CD14-positive monocyte (primary cell): ENCODE results near the gene PICK1. TPM values are rescaled to one million over a fixed set of nuclear protein-coding genes. Genes with fewer than 3 reads are reported as not detected.

Source experiments
- DNase-seq, 3 donors: peaks; one replicate each; pipeline ENCODE4 v3.0.0-alpha.2; 2011 to 2022
- H2AFZ ChIP-seq: 2 replicates; pipeline ENCODE4 v1.6.0; 2012; ENCODE audit warnings: mild to moderate bottlenecking, low read depth, low read length, inconsistent platforms; ENCODE audit not compliant: insufficient read depth, poor library complexity, severe bottlenecking
- H3K27ac ChIP-seq, 2 donors: 1 replicate in 1 of 2; 2 replicates in 1 of 2; pipeline ENCODE4 v1.5.1; 2012 to 2013; ENCODE audit warnings: low read length in 2 of 2, control low read depth in 1 of 2, inconsistent platforms in 1 of 2, low read depth in 1 of 2, mild to moderate bottlenecking in 1 of 2
- H3K27me3 ChIP-seq, 2 donors: one replicate each; pipeline versions ENCODE4 v1.6.0 to v1.6.1; 2011 to 2013; ENCODE audit warnings: low read length in 2 of 2; ENCODE audit not compliant: control insufficient read depth in 2 of 2, insufficient read depth in 2 of 2
- H3K36me3 ChIP-seq, 2 donors: replicated peaks in 1 of 2; 1 replicate in 1 of 2; 2 replicates in 1 of 2; pipeline versions ENCODE4 v1.5.1 to v1.6.1; 2012 to 2013; ENCODE audit warnings: low read length in 2 of 2, control low read depth in 1 of 2, inconsistent platforms in 1 of 2, mild to moderate bottlenecking in 1 of 2; ENCODE audit not compliant: insufficient read depth in 2 of 2, control insufficient read depth in 1 of 2
- H3K4me1 ChIP-seq, 2 donors: 1 replicate in 1 of 2; 2 replicates in 1 of 2; pipeline versions ENCODE4 v1.5.1 to v1.6.1; 2012 to 2013; ENCODE audit warnings: low read length in 2 of 2, control low read depth in 1 of 2, inconsistent platforms in 1 of 2, mild to moderate bottlenecking in 1 of 2, moderate library complexity in 1 of 2; ENCODE audit not compliant: insufficient read depth in 2 of 2, control insufficient read depth in 1 of 2
- H3K4me2 ChIP-seq: replicated peaks from 2 replicates; pipeline ENCODE3; 2012; ENCODE audit warnings: low read length, moderate library complexity, mild to moderate bottlenecking; ENCODE audit not compliant: poor library complexity, severe bottlenecking; ENCODE audit errors: extremely low read depth
- H3K4me3 ChIP-seq, 3 experiments: fragments of 200-600 bp in 1 of 3; sonication (generic) in 1 of 3; replicated peaks in 1 of 3; 1 replicate in 2 of 3; 2 replicates in 1 of 3; pipeline ENCODE4 v1.5.1; 2011 to 2013; ENCODE audit warnings: low read length in 3 of 3, mild to moderate bottlenecking in 3 of 3, control low read depth in 2 of 3, low read depth in 2 of 3, inconsistent platforms in 1 of 3, moderate library complexity in 1 of 3
- H3K79me2 ChIP-seq: 2 replicates; pipeline ENCODE4 v1.6.0; 2012; ENCODE audit warnings: mild to moderate bottlenecking, control low read depth, inconsistent platforms, low read length, moderate library complexity; ENCODE audit not compliant: insufficient read depth
- H3K9ac ChIP-seq: 2 replicates; pipeline ENCODE4 v1.6.0; 2017; ENCODE audit warnings: low read length, mild to moderate bottlenecking; ENCODE audit not compliant: insufficient read depth, poor library complexity, severe bottlenecking
- H3K9me3 ChIP-seq, 2 donors: replicated peaks in 1 of 2; 1 replicate in 1 of 2; 2 replicates in 1 of 2; pipeline versions ENCODE4 v1.5.1 to v1.6.1; 2012 to 2013; ENCODE audit warnings: low read length in 2 of 2, control low read depth in 1 of 2; ENCODE audit not compliant: control insufficient read depth in 1 of 2, insufficient read depth in 1 of 2
- H4K20me1 ChIP-seq: 2 replicates; pipeline ENCODE4 v1.6.0; 2012; ENCODE audit warnings: mild to moderate bottlenecking, low read length, control low read depth, moderate library complexity; ENCODE audit not compliant: insufficient read depth
- H3K27ac Mint-ChIP-seq, 7 donors: one replicate each; pipeline ENCODE4 v1.8.0; 2020; ENCODE audit warnings: mild to moderate bottlenecking in 7 of 7, mixed read lengths in 7 of 7, moderate library complexity in 6 of 7, inconsistent platforms in 2 of 7
- H3K27me3 Mint-ChIP-seq, 3 donors: one replicate each; pipeline ENCODE4 v1.8.0; 2021 to 2022; ENCODE audit warnings: low read depth in 3 of 3, mild to moderate bottlenecking in 3 of 3, mixed read lengths in 3 of 3, moderate library complexity in 3 of 3, inconsistent platforms in 1 of 3
- H3K36me3 Mint-ChIP-seq, 2 donors: one replicate each; pipeline ENCODE4 v1.8.0; 2020; ENCODE audit warnings: mixed read lengths in 2 of 2, inconsistent platforms in 1 of 2, mild to moderate bottlenecking in 1 of 2
- H3K4me1 Mint-ChIP-seq: one replicate; pipeline ENCODE4 v1.8.0; 2020; ENCODE audit warnings: mild to moderate bottlenecking, mixed read lengths
- H3K4me3 Mint-ChIP-seq, 2 donors: one replicate each; pipeline ENCODE4 v1.8.0; 2020; ENCODE audit warnings: mild to moderate bottlenecking in 2 of 2, mixed read lengths in 2 of 2, moderate library complexity in 1 of 2
- H3K9me3 Mint-ChIP-seq, 7 donors: one replicate each; pipeline ENCODE4 v1.8.0; 2020 to 2022; ENCODE audit warnings: mixed read lengths in 7 of 7, mild to moderate bottlenecking in 6 of 7, moderate library complexity in 6 of 7, inconsistent platforms in 2 of 7
- WGBS: methylation state at CpG from one replicate; pipeline ENCODE4 v1.1.5; 2013; ENCODE audit warnings: missing lambda C conversion rate; ENCODE audit not compliant: insufficient coverage; 5-methylcytosine and 5-hydroxymethylcytosine counted together
- intact Hi-C, 2 donors: fragments of 100-400 bp; cut with micrococcal nuclease; formaldehyde crosslinking; loops; one replicate each; pipeline versions ENCODE4 v1.15.0 to v1.15.1; 2023
- polyA plus RNA-seq, 3 donors: library from polyadenylated mRNA; depleted of rRNA in 1 of 3; unstranded in 2 of 3; stranded (reverse) in 1 of 3; fragments of 300-500 nt in 2 of 3; fragments of >200 nt in 1 of 3; fragmentation: Illumina TruSeq in 2 of 3; gene quantifications; 1 replicate in 2 of 3; 2 replicates in 1 of 3; pipeline ENCODE4 v1.2.3, GENCODE V29; 2012 to 2021
- TF ChIP-seq, protein P1 (sequence below): fragments of 200-600 bp; IDR thresholded peaks from one replicate; pipeline ENCODE4 v1.8.0; 2022; ENCODE audit warnings: antibody characterized with exemption, mild to moderate bottlenecking

The PICK1 gene
- polyA plus RNA-seq, 3 donors: 6.4 to 16.9 (median 7.2) TPM

DNA sequence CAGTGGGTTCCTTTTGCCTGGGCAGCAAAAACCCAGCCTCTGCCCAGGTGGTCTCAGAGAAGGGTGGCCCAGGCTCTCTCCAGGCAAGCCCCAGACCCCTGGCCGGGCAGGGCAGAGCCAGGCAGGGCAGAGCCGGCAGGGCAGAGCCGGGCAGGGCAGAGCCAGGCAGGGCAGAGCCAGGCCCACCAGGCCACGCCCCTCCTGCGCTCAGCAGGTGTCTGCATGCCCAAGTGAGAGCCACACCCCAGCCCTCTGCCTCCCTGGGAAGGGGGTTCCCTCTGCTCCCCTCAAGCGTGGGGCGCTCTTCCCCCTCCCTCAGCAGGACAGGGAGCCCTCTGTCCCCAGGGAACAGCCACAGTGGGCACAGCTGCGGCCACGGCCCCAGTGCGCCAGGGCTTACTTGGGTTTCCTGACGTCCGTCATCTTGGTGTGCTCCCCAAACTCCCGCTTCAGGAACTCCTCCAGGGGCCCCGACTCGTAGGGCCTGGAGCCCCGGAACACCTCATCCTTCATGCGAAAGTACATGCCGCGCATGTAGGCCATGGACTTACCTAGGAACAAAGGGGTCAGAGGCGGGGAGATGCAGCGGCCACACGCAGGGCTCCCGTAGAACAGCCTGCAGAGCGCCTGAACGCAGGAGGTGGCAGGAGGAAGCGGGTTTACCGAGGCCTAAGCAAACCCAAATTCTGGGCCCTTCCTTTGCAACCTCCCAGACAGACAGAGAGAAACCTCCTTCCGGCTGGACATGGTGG lies 63.3 kb downstream of the PICK1 start:
- Histone ChIP-seq H3K9me3 (no peaks in the 10 kb centered on the region), H3K27me3 (no peaks in the 10 kb centered on the region), H3K4me1 (no peaks in the 10 kb centered on the region), H3K9ac (no peak overlapping the region), H4K20me1 (no peaks in the 10 kb centered on the region), H3K36me3 (no peaks in the 10 kb centered on the region), H3K4me2 (no peak overlapping the region), H3K79me2 (no peaks in the 10 kb centered on the region), H3K4me3 (no peak overlapping the region), H2AFZ (no peak overlapping the region), H3K27ac (no peak overlapping the region)
- H3K27me3 Mint-ChIP-seq: peaks cover 0 to 2% (median 0%) of the 10 kb centered on the region in 3 donors
- WGBS: 94% methylated on average over 25 of the region's 28 CpGs
- no peaks in the 10 kb centered on the region for H3K4me1 Mint-ChIP-seq
- peaks cover 0 to 3% (median 0%) of the 10 kb centered on the region in 7 donors for H3K9me3 Mint-ChIP-seq
- no peak for DNase-seq
- H3K36me3 Mint-ChIP-seq: no peaks in the 10 kb centered on the region
- no peak overlapping the region for H3K4me3 Mint-ChIP-seq
- TF ChIP-seq, protein P1, sequence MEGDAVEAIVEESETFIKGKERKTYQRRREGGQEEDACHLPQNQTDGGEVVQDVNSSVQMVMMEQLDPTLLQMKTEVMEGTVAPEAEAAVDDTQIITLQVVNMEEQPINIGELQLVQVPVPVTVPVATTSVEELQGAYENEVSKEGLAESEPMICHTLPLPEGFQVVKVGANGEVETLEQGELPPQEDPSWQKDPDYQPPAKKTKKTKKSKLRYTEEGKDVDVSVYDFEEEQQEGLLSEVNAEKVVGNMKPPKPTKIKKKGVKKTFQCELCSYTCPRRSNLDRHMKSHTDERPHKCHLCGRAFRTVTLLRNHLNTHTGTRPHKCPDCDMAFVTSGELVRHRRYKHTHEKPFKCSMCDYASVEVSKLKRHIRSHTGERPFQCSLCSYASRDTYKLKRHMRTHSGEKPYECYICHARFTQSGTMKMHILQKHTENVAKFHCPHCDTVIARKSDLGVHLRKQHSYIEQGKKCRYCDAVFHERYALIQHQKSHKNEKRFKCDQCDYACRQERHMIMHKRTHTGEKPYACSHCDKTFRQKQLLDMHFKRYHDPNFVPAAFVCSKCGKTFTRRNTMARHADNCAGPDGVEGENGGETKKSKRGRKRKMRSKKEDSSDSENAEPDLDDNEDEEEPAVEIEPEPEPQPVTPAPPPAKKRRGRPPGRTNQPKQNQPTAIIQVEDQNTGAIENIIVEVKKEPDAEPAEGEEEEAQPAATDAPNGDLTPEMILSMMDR: no peak
- intact Hi-C loops: no loop called here
- H3K27ac Mint-ChIP-seq: peak overlapping the region in 2 of 7 donors; percentile 11 to 14

- no peak for DNase-seq
- Mint-ChIP-seq H3K36me3 (peaks cover 3 to 4% of the 10 kb centered on the region in 2 donors), H3K9me3 (peaks cover 0 to 3% (median 0%) of the 10 kb centered on the region in 7 donors), H3K27me3 (peaks cover 0 to 2% (median 0%) of the 10 kb centered on the region in 3 donors), H3K4me3 (no peak overlapping the region), H3K4me1 (no peaks in the 10 kb centered on the region), H3K27ac (no peak overlapping the region)
- Histone ChIP-seq H3K79me2 (no peaks in the 10 kb centered on the region), H3K36me3 (no peaks in the 10 kb centered on the region), H3K9ac (no peak overlapping the region), H2AFZ (no peak overlapping the region), H3K4me3 (no peak overlapping the region), H3K4me2 (no peak overlapping the region), H3K27me3 (no peaks in the 10 kb centered on the region), H3K4me1 (no peaks in the 10 kb centered on the region), H4K20me1 (no peaks in the 10 kb centered on the region), H3K27ac (no peak overlapping the region), H3K9me3 (no peaks in the 10 kb centered on the region)
- TF ChIP-seq, protein P1: no peak
- WGBS: 85% methylated on average over 4 of the region's 6 CpGs
- intact Hi-C loops: no loop called here
These were observed 65.4 kb downstream of the PICK1 start for GRCh38 chr22:38122616-38123015.
